ENCODE data around the gene SERPINA6. TPM values are rescaled to one million over a fixed set of nuclear protein-coding genes. Genes with fewer than 3 reads are reported as not detected.

Gene SERPINA6
- total RNA-seq, 1 donor from 2014 or later, result not detected

- no peak for TF ChIP-seq CTCF (conservative IDR thresholded peaks at IDR 0.05)
- DNase-seq (ENCODE audit: low read depth, low spot score), result no peak
- Mint-ChIP-seq H3K9me3 (peaks cover 3% of the 10 kb centered on the region), H3K4me3 (no peak within 1 kb of the TSS), H3K36me3 (ENCODE audit: low read depth) (no peaks in the 10 kb centered on the region), H3K27me3 (ENCODE audit: low read depth) (peaks cover 4% of the 10 kb centered on the region), H3K27ac (ENCODE audit: unreplicated experiment) (no peak within 1 kb of the TSS), H3K4me1 (no peaks in the 10 kb centered on the region)
Observed at GRCh38 chr14:94292872-94293577, 30.1 kb downstream of the SERPINA6 start, which contains the start of gene SERPINA10. TSS of gene SERPINA10 (minus strand) at chr14:94293268. CDS start at chr14:94290593, 2,675 bp downstream.

GRCh38 chr14:94292526-94292871 lies 30.6 kb downstream of the SERPINA6 start:
- Mint-ChIP-seq H3K4me1 (no peaks in the 10 kb centered on the region), H3K4me3 (no peak overlapping the region), H3K27me3 (ENCODE audit: low read depth) (peaks cover 4% of the 10 kb centered on the region), H3K9me3 (peaks cover under 1% of the 10 kb centered on the region), H3K27ac (ENCODE audit: unreplicated experiment) (no peak overlapping the region), H3K36me3 (ENCODE audit: low read depth) (no peaks in the 10 kb centered on the region)
- no peak for TF ChIP-seq CTCF (conservative IDR thresholded peaks at IDR 0.05)
- no peak for DNase-seq (ENCODE audit: low read depth, low spot score)

GRCh38 chr14:94291906-94292525 lies 31.1 kb downstream of the SERPINA6 start:
- no peak for TF ChIP-seq CTCF (conservative IDR thresholded peaks at IDR 0.05)
- no peak overlapping the region for H3K4me3 Mint-ChIP-seq
- no peak for DNase-seq (ENCODE audit: low read depth, low spot score)
- H3K36me3 Mint-ChIP-seq (ENCODE audit: low read depth), result no peaks in the 10 kb centered on the region
- no peaks in the 10 kb centered on the region for H3K9me3 Mint-ChIP-seq
- no peak overlapping the region for H3K27ac Mint-ChIP-seq (ENCODE audit: unreplicated experiment)
- no peaks in the 10 kb centered on the region for H3K4me1 Mint-ChIP-seq
- H3K27me3 Mint-ChIP-seq (ENCODE audit: low read depth), result peaks cover 4% of the 10 kb centered on the region

- Mint-ChIP-seq H3K27ac (ENCODE audit: unreplicated experiment) (no peak overlapping the region), H3K4me3 (no peak overlapping the region), H3K27me3 (ENCODE audit: low read depth) (no peaks in the 10 kb centered on the region), H3K4me1 (no peaks in the 10 kb centered on the region), H3K36me3 (ENCODE audit: low read depth) (no peaks in the 10 kb centered on the region), H3K9me3 (no peaks in the 10 kb centered on the region)
- TF ChIP-seq CTCF (conservative IDR thresholded peaks at IDR 0.05), result no peak
- no peak for DNase-seq (ENCODE audit: low read depth, low spot score)
Observed at GRCh38 chr14:94291159-94291905, 31.8 kb downstream of the SERPINA6 start.

GRCh38 chr14:94290197-94290596 lies 32.9 kb downstream of the SERPINA6 start:
- Mint-ChIP-seq H3K27ac (ENCODE audit: unreplicated experiment) (peak overlapping the region; percentile 19), H3K27me3 (ENCODE audit: low read depth) (no peaks in the 10 kb centered on the region), H3K36me3 (ENCODE audit: low read depth) (no peaks in the 10 kb centered on the region), H3K9me3 (no peaks in the 10 kb centered on the region), H3K4me1 (no peaks in the 10 kb centered on the region), H3K4me3 (no peak overlapping the region)
- TF ChIP-seq CTCF (conservative IDR thresholded peaks at IDR 0.05), result no peak
- no peak for DNase-seq (ENCODE audit: low read depth, low spot score)

Measured in neural crest cell (in vitro differentiated cells).